GM21526 (cell line): Measurements from ENCODE around the gene EFCAB10.

Experiments used
- ATAC-seq: cut with Tn5 transposase; IDR thresholded peaks from one replicate; pipeline ENCODE4 v1.9.1; 2021; ENCODE audit warnings: moderate library complexity; ENCODE audit not compliant: unreplicated experiment, low FRiP score

Gene EFCAB10, protein sequence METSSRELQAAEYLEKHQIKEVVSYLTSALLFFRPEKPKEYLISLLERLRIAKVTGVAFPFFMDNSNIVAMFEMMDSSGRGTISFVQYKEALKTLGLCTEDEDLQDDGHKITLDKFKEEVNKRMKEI

GRCh38 chr7:105581066-105581811 lies at the start of gene EFCAB10:
TSS of gene EFCAB10 (minus strand) at chr7:105581493. CDS start at chr7:105581463, 30 bp downstream.
- peak; percentile 84 for ATAC-seq

DNA sequence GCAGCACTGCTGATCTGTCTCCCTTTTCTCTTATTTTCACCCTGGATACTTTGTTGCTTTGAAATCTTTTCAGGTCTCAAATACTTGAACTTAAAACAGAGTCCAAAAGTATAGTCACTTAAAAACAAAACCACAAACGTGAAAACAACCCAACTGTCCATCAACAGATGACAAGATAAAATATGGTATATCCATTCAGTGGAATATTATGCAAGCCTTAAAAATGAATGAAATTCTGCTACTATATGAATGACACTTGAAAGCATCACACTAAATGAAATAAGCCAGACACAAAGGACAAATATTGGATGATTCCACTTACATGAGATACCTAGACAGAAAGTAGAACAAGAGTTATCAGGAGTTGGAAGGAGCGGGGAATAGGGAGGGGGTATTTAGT lies 44.7 kb upstream of the EFCAB10 start:
- no peak for ATAC-seq

DNA sequence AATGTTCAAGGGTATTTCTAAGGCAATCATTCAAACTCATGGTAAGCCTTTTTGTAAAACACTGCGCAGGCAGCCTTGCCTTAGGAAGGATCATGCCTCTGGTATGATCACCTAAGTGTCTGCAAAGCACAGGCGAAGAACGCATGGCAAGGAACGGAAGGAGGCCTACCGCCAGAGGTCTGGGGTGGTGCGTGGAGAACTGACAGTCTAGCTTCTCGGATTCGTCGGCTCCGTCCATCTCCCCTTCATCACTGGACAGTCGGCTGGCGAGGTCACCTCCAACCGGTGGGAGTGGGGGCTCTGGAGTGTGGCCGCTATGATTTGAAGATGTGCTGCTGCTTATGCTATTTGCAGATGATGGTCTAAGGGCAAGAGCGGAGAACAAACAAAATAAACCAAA lies 42.6 kb upstream of the EFCAB10 start:
- ATAC-seq = no peak

DNA sequence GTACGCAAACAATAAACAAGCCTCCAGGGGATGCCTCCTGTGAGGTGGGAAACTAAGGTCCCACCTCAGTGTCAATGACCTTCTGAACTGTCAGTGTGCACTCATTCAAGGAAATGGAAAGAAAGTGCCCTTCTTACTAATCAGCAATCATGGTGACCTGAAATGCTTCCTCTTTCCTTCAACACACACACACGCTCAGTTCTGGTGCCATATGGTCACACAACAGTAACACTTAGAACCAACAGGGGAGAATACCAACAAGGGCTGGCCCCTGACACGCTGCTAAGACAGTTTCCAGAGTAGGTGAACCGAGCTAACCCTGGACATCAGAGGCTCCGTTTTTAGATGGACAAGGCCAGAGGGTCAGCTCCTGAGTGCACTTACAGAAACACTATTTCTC lies 42.1 kb upstream of the EFCAB10 start:
- no peak for ATAC-seq

- no peak for ATAC-seq
These were observed 40.9 kb upstream of the EFCAB10 start for GRCh38 chr7:105622106-105622731.

GRCh38 chr7:105621617-105622016 lies 40.3 kb upstream of the EFCAB10 start:
- ATAC-seq = no peak

DNA sequence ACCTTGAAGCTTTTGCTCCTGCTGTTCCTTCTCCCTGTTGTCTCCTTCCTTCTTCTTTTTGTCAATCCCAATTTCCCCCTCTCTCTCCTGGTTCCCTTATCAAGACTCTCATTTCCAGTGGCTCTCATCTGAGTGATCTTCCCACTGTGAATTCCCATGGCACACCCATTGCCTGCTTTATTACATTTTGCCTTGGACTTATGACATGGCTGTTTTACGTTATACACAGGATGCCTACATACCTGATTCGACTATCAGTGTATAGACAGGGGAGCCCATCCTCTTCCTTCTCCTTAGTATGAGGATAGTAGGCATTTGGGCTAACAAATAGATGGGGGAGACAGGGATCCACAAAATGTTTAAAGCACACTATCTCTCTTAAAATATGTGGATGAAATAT lies 39.9 kb upstream of the EFCAB10 start:
- ATAC-seq = no peak

- ATAC-seq = no peak
These were observed 38.3 kb upstream of the EFCAB10 start for GRCh38 chr7:105619590-105619989.

- ATAC-seq = no peak
These were observed 36.7 kb upstream of the EFCAB10 start for GRCh38 chr7:105618016-105618296.

- ATAC-seq = no peak
These were observed 36.2 kb upstream of the EFCAB10 start for GRCh38 chr7:105617280-105618015.

DNA sequence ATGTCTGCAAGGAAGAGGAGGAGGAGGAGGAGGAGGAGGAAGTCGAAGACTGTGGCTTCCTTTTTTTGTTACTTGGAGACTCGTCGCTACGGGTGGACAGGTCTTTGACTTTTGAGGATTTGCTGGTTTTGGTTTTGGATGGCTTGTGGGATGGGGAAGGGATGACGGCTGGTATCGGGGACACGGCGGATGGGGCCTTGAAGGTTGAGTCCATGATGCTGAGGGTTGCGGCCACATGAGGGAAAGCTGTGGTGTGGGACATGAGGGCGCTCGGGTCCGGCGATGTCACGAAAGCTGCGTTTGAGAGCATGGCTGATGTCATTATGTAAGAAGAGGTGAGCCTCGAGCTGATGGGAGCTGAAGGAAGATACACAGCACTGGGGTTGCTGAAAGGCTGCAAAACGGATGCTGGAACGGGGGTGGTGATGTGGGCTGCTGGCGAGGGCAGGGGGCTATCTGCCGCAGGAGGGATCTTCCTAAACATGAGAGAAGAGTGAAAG lies 33.1 kb upstream of the EFCAB10 start:
- ATAC-seq = no peak

- ATAC-seq = no peak
These were observed 32.5 kb upstream of the EFCAB10 start for GRCh38 chr7:105613611-105614330.

DNA sequence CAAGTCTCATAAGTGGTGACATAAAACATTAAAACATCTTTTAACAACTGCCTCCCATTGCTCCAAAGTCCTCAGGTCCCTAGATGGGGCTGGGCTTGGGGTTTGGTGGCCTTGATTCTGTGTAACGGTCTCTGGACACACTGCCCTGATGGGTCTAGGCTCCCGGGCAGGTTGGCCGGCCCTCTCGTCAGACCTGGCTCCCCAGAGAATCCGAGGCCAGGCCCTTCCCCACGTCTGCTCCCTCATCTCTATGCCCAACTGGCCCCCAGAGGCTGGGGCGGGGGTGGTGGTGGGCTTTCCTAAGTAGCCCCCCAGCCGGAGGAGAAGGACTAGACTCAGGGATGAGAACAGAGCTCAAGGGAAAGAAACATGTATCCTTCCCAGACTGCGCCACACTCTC lies 31.5 kb upstream of the EFCAB10 start:
- ATAC-seq = no peak

DNA sequence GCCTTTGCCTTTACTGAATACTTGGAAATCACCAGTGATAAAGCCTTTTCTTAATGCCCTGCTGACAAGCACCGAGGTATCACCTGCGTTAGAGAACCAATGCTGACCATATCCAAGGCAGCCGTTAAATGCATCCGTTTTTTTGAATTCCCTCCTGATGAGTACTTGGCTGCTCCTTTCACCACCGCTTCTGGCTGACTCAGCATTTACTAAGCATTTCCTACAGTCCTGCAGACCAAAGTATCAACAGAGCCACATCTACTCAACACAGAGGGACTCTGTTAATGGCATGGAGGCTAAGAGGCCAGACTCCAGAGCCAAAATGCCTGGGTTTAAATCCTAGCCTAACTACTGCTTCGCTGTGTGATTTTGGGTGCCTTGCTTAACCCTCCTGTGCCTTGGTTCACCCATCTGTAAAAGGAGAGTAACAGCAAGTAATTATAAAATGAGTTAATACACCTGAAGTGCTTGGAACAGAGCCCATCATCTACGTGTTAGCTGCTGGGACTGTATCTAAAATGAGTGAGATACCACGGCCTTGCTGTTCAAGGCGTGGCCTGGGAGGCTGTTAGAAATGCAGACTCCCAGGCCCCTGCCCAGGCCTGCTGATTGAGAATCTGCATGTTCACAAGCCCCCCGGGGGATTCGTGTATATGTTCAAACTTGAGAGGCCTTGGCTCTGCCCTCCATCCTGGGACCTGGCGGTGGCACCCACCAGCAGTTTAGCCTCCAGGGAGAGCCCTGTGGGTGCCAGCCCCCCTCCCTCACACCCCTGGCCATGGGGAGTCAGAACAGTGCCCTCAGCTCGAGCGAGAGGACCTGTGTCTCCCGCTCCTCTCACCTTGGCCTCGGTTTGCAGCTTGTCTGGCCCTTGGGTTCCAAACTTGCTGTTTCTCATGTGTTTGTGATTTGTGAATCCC lies 30.8 kb upstream of the EFCAB10 start:
- no peak for ATAC-seq

GRCh38 chr7:105610165-105610930 lies 29.1 kb upstream of the EFCAB10 start:
- ATAC-seq = no peak

- ATAC-seq = no peak
These were observed 21.3 kb upstream of the EFCAB10 start for GRCh38 chr7:105602325-105603305.

- ATAC-seq = no peak
These were observed 19.6 kb upstream of the EFCAB10 start for GRCh38 chr7:105600720-105601550.
